ENCODE measurements around the gene CDYL. TPM values are rescaled to one million over a fixed set of nuclear protein-coding genes. Genes with fewer than 3 reads are reported as not detected.

The CDYL gene
- total and polyA plus RNA-seq, 12 donors: 4.1 to 39.9 (median 33.2) TPM

- no peak overlapping the region for H3K27ac ChIP-seq
- no peak for TF ChIP-seq CTCF (IDR thresholded peaks at IDR 0.05)
- H3K4me3 ChIP-seq: no peak overlapping the region
- H3K36me3 ChIP-seq: no peaks in the 10 kb centered on the region
- intact Hi-C loops (cut with DNase I): no loop called here
- peaks cover 0 to 5% (median 3%) of the 10 kb centered on the region in 9 donors for H3K4me1 ChIP-seq
- ATAC-seq (no peak), DNase-seq (no peak)
- WGBS, 2 donors: 43 to 44% methylated on average over 8 of the region's 8 CpGs
- H3K9me3 ChIP-seq: no peaks in the 10 kb centered on the region
- H3K27me3 ChIP-seq: peaks cover 0 to 3% (median 0%) of the 10 kb centered on the region in 7 donors
These were observed 48.4 kb upstream of the CDYL start for GRCh38 chr6:4727671-4728435.

- DNase-seq: no peak
- Histone ChIP-seq H3K4me3 (no peak overlapping the region), H3K36me3 (no peaks in the 10 kb centered on the region), H3K27ac (no peak overlapping the region), H3K4me1 (peaks cover 0 to 10% (median 5%) of the 10 kb centered on the region in 9 donors), H3K9me3 (no peaks in the 10 kb centered on the region), H3K27me3 (peaks cover 0 to 3% (median 0%) of the 10 kb centered on the region in 7 donors)
- no peak for TF ChIP-seq CTCF (IDR thresholded peaks at IDR 0.05)
- 85 to 88% methylated on average over 4 of the region's 4 CpGs for WGBS, 2 donors
- intact Hi-C loops (cut with DNase I): no loop called here
- ATAC-seq: no peak
These were observed 47.8 kb upstream of the CDYL start for GRCh38 chr6:4728436-4728769.

- DNase-seq (no peak), ATAC-seq (no peak)
- no peak for TF ChIP-seq CTCF (IDR thresholded peaks at IDR 0.05)
- no peaks in the 10 kb centered on the region for H3K36me3 ChIP-seq
- no peaks in the 10 kb centered on the region for H3K9me3 ChIP-seq
- intact Hi-C loops (cut with DNase I): no loop called here
- peaks cover 0 to 11% (median 6%) of the 10 kb centered on the region in 9 donors for H3K4me1 ChIP-seq
- H3K27ac ChIP-seq: no peak overlapping the region
- peaks cover 0 to 3% (median 0%) of the 10 kb centered on the region in 7 donors for H3K27me3 ChIP-seq
- WGBS, 2 donors: 73 to 100% methylated on average over 2 of the region's 2 CpGs
- H3K4me3 ChIP-seq: no peak overlapping the region
These were observed 47.3 kb upstream of the CDYL start for GRCh38 chr6:4728926-4729325.

GRCh38 chr6:4731996-4732395 is 44.2 kb upstream of the CDYL start:
- ATAC-seq (no peak), DNase-seq (no peak)
- H3K9me3 ChIP-seq: no peaks in the 10 kb centered on the region
- peaks cover 0 to 5% (median 0%) of the 10 kb centered on the region in 7 donors for H3K27me3 ChIP-seq
- no peak overlapping the region for H3K27ac ChIP-seq
- TF ChIP-seq CTCF (IDR thresholded peaks at IDR 0.05): no peak
- 97% methylated on average over 3 of the region's 3 CpGs for WGBS, 2 donors
- intact Hi-C loops (cut with DNase I): no loop called here
- no peaks in the 10 kb centered on the region for H3K36me3 ChIP-seq
- H3K4me1 ChIP-seq: peaks cover 0 to 11% (median 6%) of the 10 kb centered on the region in 9 donors
- no peak overlapping the region for H3K4me3 ChIP-seq

Measured in heart right ventricle (tissue), 16 donors.